ENCODE results near the gene FAM228A. TPM values are rescaled to one million over a fixed set of nuclear protein-coding genes. Genes with fewer than 3 reads are reported as not detected.
A peak's percentile ranks its signal among the peaks of the same experiment; 100 is the strongest.

Gene FAM228A
- total RNA-seq, 1 experiment from 2014 or later, result not detected

GRCh38 chr2:24204505-24204904 is 29.7 kb downstream of the FAM228A start:
- no peaks in the 10 kb centered on the region for H3K36me3 ChIP-seq
- no peak for DNase-seq
- H3K27ac ChIP-seq, result no peak overlapping the region
- H3K4me1 ChIP-seq, result no peaks in the 10 kb centered on the region
- no peaks in the 10 kb centered on the region for H3K27me3 ChIP-seq
- no peaks in the 10 kb centered on the region for H3K9me3 ChIP-seq (replicated peaks)
- no peak overlapping the region for H3K4me3 ChIP-seq

GRCh38 chr2:24205131-24205530 is 30.3 kb downstream of the FAM228A start:
- Histone ChIP-seq H3K27ac (no peak overlapping the region), H3K27me3 (no peaks in the 10 kb centered on the region), H3K4me3 (no peak overlapping the region), H3K4me1 (no peaks in the 10 kb centered on the region), H3K36me3 (no peaks in the 10 kb centered on the region), H3K9me3 (replicated peaks) (no peaks in the 10 kb centered on the region)
- DNase-seq, result no peak

DNA sequence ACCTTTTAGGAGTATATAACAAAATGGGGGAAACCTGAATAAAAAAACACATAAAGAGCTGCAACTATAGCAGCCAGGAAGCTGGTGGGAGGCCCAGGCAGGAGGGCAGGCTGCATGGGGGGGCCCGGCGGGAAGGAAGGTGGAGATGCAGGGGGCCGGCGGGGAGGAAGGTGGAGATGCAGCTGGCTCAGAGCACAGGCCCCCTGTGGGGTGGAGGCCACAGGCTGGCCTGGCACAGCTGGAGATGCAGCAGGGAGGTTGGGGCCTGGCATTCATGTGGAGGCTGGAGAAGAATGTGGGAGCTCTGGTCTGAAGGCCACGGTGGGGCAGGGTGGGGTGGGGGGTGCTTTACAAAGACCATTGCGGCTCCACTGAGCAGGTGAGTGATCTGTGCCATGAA is 31.4 kb downstream of the FAM228A start:
- H3K36me3 ChIP-seq, result no peaks in the 10 kb centered on the region
- no peak overlapping the region for H3K27ac ChIP-seq
- no peak for DNase-seq

DNA sequence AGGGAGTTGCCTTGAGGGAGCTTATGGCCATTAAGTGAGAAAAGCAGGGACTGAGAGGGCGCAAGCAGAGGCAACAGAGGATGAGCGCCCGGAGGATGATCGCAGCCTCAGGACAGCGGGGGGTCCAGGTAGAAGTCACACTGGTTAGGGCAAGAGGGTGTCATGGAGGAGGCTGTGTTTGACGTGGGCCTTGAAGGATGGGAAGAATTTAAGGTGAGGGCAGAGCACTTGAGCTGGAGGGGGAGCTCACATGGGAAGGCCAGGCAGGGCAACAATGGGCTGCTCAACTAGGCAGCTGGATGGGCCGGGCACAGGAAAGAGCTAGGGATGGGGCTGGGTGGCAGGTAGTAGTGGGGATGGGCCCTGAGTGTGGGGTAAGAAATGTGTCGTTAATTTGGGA is 31.9 kb downstream of the FAM228A start:
- H3K27me3 ChIP-seq, result no peaks in the 10 kb centered on the region
- no peaks in the 10 kb centered on the region for H3K9me3 ChIP-seq (replicated peaks)
- H3K27ac ChIP-seq, result no peak overlapping the region
- H3K4me3 ChIP-seq, result no peak overlapping the region
- no peak for DNase-seq
- no peaks in the 10 kb centered on the region for H3K36me3 ChIP-seq
- no peaks in the 10 kb centered on the region for H3K4me1 ChIP-seq

More for the DNA sequence above, 31.4 kb downstream of the FAM228A start:
- Histone ChIP-seq H3K9me3 (replicated peaks) (no peaks in the 10 kb centered on the region), H3K27me3 (no peaks in the 10 kb centered on the region), H3K4me3 (no peak overlapping the region), H3K4me1 (no peaks in the 10 kb centered on the region)

GRCh38 chr2:24207359-24207758 is 32.5 kb downstream of the FAM228A start:
- Histone ChIP-seq H3K36me3 (no peaks in the 10 kb centered on the region), H3K27ac (no peak overlapping the region), H3K9me3 (replicated peaks) (no peaks in the 10 kb centered on the region), H3K27me3 (no peaks in the 10 kb centered on the region), H3K4me3 (no peak overlapping the region), H3K4me1 (no peaks in the 10 kb centered on the region)
- no peak for DNase-seq

GRCh38 chr2:24208490-24208889 is 33.6 kb downstream of the FAM228A start:
- H3K4me1 ChIP-seq, result no peaks in the 10 kb centered on the region
- no peaks in the 10 kb centered on the region for H3K36me3 ChIP-seq
- H3K27me3 ChIP-seq, result no peaks in the 10 kb centered on the region
- DNase-seq, result no peak
- H3K27ac ChIP-seq, result no peak overlapping the region
- no peak overlapping the region for H3K4me3 ChIP-seq
- H3K9me3 ChIP-seq (replicated peaks), result no peaks in the 10 kb centered on the region

- Histone ChIP-seq H3K4me3 (no peak overlapping the region), H3K27ac (no peak overlapping the region), H3K36me3 (no peaks in the 10 kb centered on the region), H3K9me3 (replicated peaks) (no peaks in the 10 kb centered on the region), H3K4me1 (no peaks in the 10 kb centered on the region), H3K27me3 (no peaks in the 10 kb centered on the region)
- peak in 1 of 2 experiments; percentile 26 for DNase-seq
Measured at GRCh38 chr2:24209389-24210105, 34.7 kb downstream of the FAM228A start.

DNA sequence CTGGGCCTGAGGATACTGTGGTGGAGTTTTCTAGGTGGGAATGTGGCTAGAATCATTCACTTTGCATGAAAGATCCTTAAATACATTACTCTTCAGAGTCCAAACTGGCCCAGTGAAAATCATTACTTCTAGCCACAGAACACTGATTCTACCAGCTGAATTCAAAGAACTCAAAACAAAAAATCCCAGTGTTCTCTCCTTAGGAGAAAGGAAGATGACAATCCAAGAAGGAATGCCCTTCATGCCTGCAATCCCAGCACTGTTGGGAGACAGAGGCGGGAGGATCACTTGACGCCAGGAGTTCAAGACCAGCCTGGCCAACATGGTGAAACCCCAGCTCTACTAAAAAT is 35.2 kb downstream of the FAM228A start:
- Histone ChIP-seq H3K36me3 (no peaks in the 10 kb centered on the region), H3K27me3 (no peaks in the 10 kb centered on the region), H3K9me3 (replicated peaks) (no peaks in the 10 kb centered on the region), H3K4me1 (no peaks in the 10 kb centered on the region), H3K27ac (no peak overlapping the region), H3K4me3 (no peak overlapping the region)
- no peak for DNase-seq

DNA sequence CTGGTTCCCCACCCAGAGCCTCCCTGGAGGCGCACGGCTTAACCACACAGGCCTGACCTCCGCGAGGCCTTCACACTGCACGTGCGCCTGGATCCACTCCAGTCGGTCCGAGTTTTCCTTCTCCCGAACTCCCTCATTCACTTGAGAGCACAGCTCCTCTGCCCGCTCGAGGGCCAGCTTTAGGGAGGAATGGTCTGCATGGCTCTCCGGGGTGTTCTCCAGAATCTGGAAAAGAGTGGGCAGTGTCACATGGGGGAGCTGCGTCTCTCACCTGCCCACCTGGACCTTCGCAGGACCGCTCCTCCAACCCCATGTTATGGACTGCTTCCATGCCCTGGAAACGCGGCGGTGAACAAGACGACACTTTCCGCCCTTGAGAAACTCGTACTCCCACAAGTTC is 35.9 kb downstream of the FAM228A start:
- no peaks in the 10 kb centered on the region for H3K27me3 ChIP-seq
- no peaks in the 10 kb centered on the region for H3K9me3 ChIP-seq (replicated peaks)
- no peak overlapping the region for H3K27ac ChIP-seq
- no peak for DNase-seq
- no peaks in the 10 kb centered on the region for H3K36me3 ChIP-seq
- H3K4me3 ChIP-seq, result no peak overlapping the region
- H3K4me1 ChIP-seq, result no peaks in the 10 kb centered on the region

- Histone ChIP-seq H3K9me3 (replicated peaks) (no peaks in the 10 kb centered on the region), H3K27ac (no peak overlapping the region), H3K27me3 (no peaks in the 10 kb centered on the region), H3K4me1 (no peaks in the 10 kb centered on the region), H3K36me3 (no peaks in the 10 kb centered on the region), H3K4me3 (no peak overlapping the region)
- no peak for DNase-seq
Measured at GRCh38 chr2:24211408-24211807, 36.6 kb downstream of the FAM228A start.

GRCh38 chr2:24214880-24215279 is 40.0 kb downstream of the FAM228A start:
- no peak for DNase-seq
- Histone ChIP-seq H3K4me3 (no peak overlapping the region), H3K4me1 (no peaks in the 10 kb centered on the region), H3K27ac (no peak overlapping the region), H3K9me3 (replicated peaks) (no peaks in the 10 kb centered on the region), H3K27me3 (no peaks in the 10 kb centered on the region), H3K36me3 (no peaks in the 10 kb centered on the region)

DNA sequence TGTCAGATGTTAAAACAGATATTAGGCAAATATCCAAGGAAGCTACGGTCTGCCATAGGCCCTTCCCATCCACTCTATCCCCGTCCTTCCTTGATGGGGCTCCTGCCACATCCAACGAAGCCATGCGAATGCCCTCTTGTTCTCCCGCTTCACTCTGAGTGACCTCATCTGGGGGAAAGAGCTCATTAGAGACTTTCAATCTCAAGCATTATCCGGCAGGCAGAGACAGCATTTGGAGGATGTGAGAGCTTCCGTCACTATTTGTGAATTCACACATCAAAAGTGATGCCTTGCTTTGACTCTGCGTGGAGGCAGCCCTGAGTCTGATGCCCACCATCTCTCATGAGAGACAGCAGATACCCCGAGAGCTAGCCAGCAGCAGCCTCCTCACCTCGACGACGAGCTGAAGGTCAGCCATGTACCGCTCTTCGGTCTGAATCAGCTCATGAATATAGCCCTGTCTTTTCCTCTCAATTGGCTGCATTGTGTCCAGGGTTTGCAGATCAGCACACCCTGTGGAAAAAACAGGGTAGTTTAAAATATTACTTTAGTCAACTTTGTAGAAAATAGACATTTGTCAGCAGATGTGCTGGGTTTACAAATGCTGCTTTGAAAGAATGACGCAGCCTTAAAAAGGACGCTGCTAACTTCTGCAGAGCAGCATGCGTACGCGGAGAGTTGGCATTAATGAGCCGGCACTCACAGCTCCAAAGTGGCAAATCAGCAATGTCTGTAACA is 45.9 kb downstream of the FAM228A start:
- no peak overlapping the region for H3K27ac ChIP-seq
- H3K4me3 ChIP-seq, result no peak overlapping the region
- DNase-seq, result no peak
- no peaks in the 10 kb centered on the region for H3K27me3 ChIP-seq
- no peaks in the 10 kb centered on the region for H3K9me3 ChIP-seq (replicated peaks)
- H3K4me1 ChIP-seq, result no peaks in the 10 kb centered on the region
- H3K36me3 ChIP-seq, result no peaks in the 10 kb centered on the region

GRCh38 chr2:24221343-24222050 is 46.6 kb downstream of the FAM228A start:
- Histone ChIP-seq H3K27ac (no peak overlapping the region), H3K4me3 (no peak overlapping the region), H3K9me3 (replicated peaks) (no peaks in the 10 kb centered on the region), H3K36me3 (no peaks in the 10 kb centered on the region), H3K4me1 (no peaks in the 10 kb centered on the region), H3K27me3 (no peaks in the 10 kb centered on the region)
- no peak for DNase-seq

DNA sequence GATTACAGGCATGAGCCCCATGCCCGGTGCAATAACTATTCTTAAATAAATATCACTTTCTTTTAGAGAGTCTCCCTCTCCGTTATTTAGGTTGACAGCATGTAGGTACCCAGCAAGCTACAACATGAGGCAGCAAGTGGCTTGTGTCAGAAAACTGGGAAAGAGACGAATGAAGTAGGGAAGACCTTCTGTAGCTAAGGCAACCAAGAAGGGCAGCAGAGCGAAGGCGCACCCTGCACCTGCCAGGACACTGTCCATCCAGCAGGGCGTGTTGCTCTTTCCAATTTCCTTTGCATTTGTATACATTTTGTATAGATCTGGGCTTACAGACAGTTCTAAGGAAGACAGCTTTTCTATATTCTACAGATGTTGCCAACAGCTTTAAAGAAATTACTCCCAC is 48.1 kb downstream of the FAM228A start:
- DNase-seq, result no peak
- Histone ChIP-seq H3K9me3 (replicated peaks) (no peaks in the 10 kb centered on the region), H3K4me1 (no peaks in the 10 kb centered on the region), H3K4me3 (no peak overlapping the region), H3K36me3 (no peaks in the 10 kb centered on the region), H3K27ac (no peak overlapping the region), H3K27me3 (no peaks in the 10 kb centered on the region)

- H3K27me3 ChIP-seq, result no peaks in the 10 kb centered on the region
- DNase-seq, result no peak
- no peak overlapping the region for H3K4me3 ChIP-seq
- no peaks in the 10 kb centered on the region for H3K9me3 ChIP-seq (replicated peaks)
- H3K36me3 ChIP-seq, result no peaks in the 10 kb centered on the region
- no peak overlapping the region for H3K27ac ChIP-seq
- no peaks in the 10 kb centered on the region for H3K4me1 ChIP-seq
Measured at GRCh38 chr2:24225499-24226242, 50.8 kb downstream of the FAM228A start.
